OCI-LY3 (cell line): ENCODE data around the gene WSCD2.

Source experiments
- H2AFZ ChIP-seq: fragments of 200-600, 300-600 bp; shearing (Covaris generic); 2 replicates; pipeline ENCODE4 v1.6.0; 2014; ENCODE audit warnings: antibody characterized with exemption, low read depth, low read length
- H3K27ac ChIP-seq: fragments of 200-600, 300-600 bp; sonication (generic); 2 replicates; pipeline ENCODE4 v1.5.1; 2014; ENCODE audit warnings: mild to moderate bottlenecking, low read length, moderate library complexity, mixed read lengths
- H3K27me3 ChIP-seq: fragments of 200-600, 300-600 bp; sonication (generic); 2 replicates; pipeline ENCODE4 v1.6.1; 2014; ENCODE audit warnings: low read depth, low read length, mixed read lengths
- H3K36me3 ChIP-seq: fragments of 200-600, 300-600 bp; sonication (generic); replicated peaks from 2 replicates; pipeline ENCODE3; 2014; ENCODE audit warnings: low read depth, low read length, mixed read lengths
- H3K4me1 ChIP-seq: fragments of 300-600, 200-600 bp; sonication (generic); 2 replicates; pipeline ENCODE4 v1.6.1; 2014; ENCODE audit warnings: low read length, mixed read lengths
- H3K4me2 ChIP-seq: fragments of 200-600, 300-600 bp; sonication (generic); 2 replicates; pipeline ENCODE4 v1.6.1; 2014; ENCODE audit warnings: low read length, mixed read lengths
- H3K4me3 ChIP-seq: fragments of 300-600, 200-600 bp; sonication (generic); 2 replicates; pipeline ENCODE4 v1.5.1; 2014; ENCODE audit warnings: antibody characterized with exemption, mild to moderate bottlenecking, low read length, moderate library complexity
- H3K79me2 ChIP-seq: fragments of 300-600, 200-600 bp; shearing (Covaris generic); 2 replicates; pipeline ENCODE4 v1.6.1; 2014; ENCODE audit warnings: mild to moderate bottlenecking, low read length, mixed read lengths
- H3K9ac ChIP-seq: fragments of 300-600, 200-600 bp; shearing (Covaris generic); 2 replicates; pipeline ENCODE4 v1.6.0; 2014; ENCODE audit warnings: mild to moderate bottlenecking, low read length, moderate library complexity
- H3K9me3 ChIP-seq: fragments of 200-600, 300-600 bp; shearing (Covaris generic); 2 replicates; pipeline ENCODE4 v1.6.1; 2014; ENCODE audit warnings: low read length, mixed read lengths; ENCODE audit not compliant: insufficient read depth
- H4K20me1 ChIP-seq: fragments of 200-600, 300-600 bp; sonication (generic); 2 replicates; pipeline ENCODE4 v1.6.1; 2016; ENCODE audit warnings: low read length, mixed read lengths; ENCODE audit not compliant: insufficient read depth
- EZH2phosphoT487 ChIP-seq: fragments of 200-600 bp; shearing (Covaris generic); IDR thresholded peaks from 2 replicates; pipeline ENCODE4 v1.6.1; 2018; ENCODE audit warnings: antibody characterized with exemption, mixed run types, low read depth
- TF ChIP-seq, protein P1 (sequence below): fragments of 200-600, 300-600 bp; sonication (generic); IDR thresholded peaks from 2 replicates; pipeline ENCODE4 v1.5.1; 2014; ENCODE audit warnings: antibody characterized with exemption, low read length, low read depth

The WSCD2 gene

DNA sequence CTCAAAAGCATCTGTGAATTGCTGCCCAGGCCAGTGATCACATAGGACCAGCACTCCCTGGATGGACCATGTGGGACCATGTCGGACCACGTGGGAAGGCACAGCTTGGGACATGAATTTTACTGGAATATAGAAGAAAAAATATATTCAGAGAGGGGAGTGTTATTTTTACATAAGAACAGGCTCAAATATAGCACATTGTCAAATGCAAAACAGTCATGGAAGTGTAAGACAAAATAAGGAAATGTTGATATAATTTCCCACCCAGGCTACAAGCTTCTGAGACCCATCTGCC is 141.7 kb downstream of the WSCD2 start:
- TF ChIP-seq, protein P1, sequence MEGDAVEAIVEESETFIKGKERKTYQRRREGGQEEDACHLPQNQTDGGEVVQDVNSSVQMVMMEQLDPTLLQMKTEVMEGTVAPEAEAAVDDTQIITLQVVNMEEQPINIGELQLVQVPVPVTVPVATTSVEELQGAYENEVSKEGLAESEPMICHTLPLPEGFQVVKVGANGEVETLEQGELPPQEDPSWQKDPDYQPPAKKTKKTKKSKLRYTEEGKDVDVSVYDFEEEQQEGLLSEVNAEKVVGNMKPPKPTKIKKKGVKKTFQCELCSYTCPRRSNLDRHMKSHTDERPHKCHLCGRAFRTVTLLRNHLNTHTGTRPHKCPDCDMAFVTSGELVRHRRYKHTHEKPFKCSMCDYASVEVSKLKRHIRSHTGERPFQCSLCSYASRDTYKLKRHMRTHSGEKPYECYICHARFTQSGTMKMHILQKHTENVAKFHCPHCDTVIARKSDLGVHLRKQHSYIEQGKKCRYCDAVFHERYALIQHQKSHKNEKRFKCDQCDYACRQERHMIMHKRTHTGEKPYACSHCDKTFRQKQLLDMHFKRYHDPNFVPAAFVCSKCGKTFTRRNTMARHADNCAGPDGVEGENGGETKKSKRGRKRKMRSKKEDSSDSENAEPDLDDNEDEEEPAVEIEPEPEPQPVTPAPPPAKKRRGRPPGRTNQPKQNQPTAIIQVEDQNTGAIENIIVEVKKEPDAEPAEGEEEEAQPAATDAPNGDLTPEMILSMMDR: no peak
- TF ChIP-seq EZH2phosphoT487: no peak
- no peak overlapping the region for H2AFZ ChIP-seq
- no peak overlapping the region for H3K4me3 ChIP-seq
- no peaks in the 10 kb centered on the region for H3K36me3 ChIP-seq
- peaks cover 7% of the 10 kb centered on the region for H3K4me1 ChIP-seq
- no peaks in the 10 kb centered on the region for H3K79me2 ChIP-seq
- H3K27ac ChIP-seq: no peak overlapping the region
- H3K4me2 ChIP-seq: no peak overlapping the region
- H4K20me1 ChIP-seq: 0 out of 2 replicates have a peak, but pooled peaks cover 3% of the 10 kb centered on the region
- no peaks in the 10 kb centered on the region for H3K9me3 ChIP-seq
- H3K9ac ChIP-seq: no peak overlapping the region
- peaks cover 41% of the 10 kb centered on the region for H3K27me3 ChIP-seq

DNA sequence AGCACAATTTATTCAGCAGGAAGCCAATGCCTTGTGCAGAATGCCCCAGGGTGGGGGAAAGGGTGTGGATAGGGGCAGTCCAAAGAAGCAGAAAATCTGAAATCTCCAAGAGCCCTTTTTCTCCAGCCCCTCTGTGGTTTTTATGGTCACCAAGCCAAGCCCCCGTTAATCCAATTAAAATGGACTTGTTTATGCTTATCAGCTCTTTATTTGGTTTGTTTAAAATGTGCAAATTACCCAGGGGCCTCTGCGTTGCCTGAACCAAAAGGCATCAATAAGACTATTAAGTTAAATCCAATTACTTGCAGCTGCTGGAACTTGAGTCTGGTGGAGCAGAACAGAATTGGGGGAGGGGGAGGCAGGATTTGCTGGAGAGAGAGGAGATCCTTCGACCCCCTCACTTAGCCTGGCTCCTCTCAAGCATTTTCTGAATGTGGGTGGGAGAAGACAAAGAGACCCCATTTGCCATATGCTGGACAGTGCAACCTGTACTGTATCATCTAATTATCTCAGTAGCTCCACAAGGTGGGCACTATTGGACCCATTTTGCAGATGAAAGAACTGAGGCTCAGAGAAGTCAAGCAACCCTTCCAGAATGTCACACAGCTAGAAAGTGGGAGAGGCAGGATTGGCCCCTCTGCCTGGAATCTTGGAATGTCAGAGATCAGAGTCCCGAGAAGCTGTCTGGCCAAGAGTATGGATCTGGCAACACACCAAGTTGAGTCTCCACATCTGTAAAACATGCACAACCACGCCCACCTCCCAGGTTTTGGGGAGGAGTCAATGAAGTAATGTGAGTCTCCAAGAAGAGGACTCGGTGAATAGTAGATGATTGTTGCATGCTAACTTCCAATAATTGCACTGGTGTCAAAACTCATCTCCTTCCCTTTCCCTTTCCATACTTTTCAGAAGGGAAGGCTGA is 143.1 kb downstream of the WSCD2 start:
- H2AFZ ChIP-seq: no peak overlapping the region
- no peak overlapping the region for H3K4me2 ChIP-seq
- H3K79me2 ChIP-seq: no peaks in the 10 kb centered on the region
- TF ChIP-seq EZH2phosphoT487: no peak
- TF ChIP-seq, protein P1: no peak
- H3K9ac ChIP-seq: no peak overlapping the region
- no peaks in the 10 kb centered on the region for H3K9me3 ChIP-seq
- peaks cover 29% of the 10 kb centered on the region for H3K27me3 ChIP-seq
- peaks cover 7% of the 10 kb centered on the region for H3K4me1 ChIP-seq
- H4K20me1 ChIP-seq: 0 out of 2 replicates have a peak, but pooled peaks cover 3% of the 10 kb centered on the region
- no peak overlapping the region for H3K27ac ChIP-seq
- no peak overlapping the region for H3K4me3 ChIP-seq
- H3K36me3 ChIP-seq: no peaks in the 10 kb centered on the region

DNA sequence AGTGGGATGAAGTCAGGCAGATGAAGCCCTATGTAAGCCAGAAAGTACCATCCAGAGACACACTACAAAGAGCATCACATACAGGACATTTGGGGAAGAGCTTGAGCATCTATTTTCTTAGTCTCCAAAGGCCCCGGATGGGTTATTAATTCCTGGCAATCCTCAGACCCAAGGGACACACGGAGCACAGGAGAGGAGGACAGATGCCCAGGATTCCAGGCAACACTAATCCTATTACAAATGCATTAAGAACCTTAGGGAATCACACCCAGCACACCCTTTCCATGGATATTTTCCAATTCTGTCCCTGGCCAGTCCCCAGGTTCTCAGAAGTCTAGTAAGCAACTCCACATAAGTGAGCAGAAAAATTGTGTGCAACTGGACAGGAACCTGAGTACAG is 144.1 kb downstream of the WSCD2 start:
- H3K4me2 ChIP-seq: no peak overlapping the region
- no peak overlapping the region for H3K9ac ChIP-seq
- no peak for TF ChIP-seq EZH2phosphoT487
- TF ChIP-seq, protein P1: no peak
- no peak overlapping the region for H3K4me3 ChIP-seq
- H3K4me1 ChIP-seq: peaks cover 5% of the 10 kb centered on the region
- H3K27me3 ChIP-seq: peaks cover 26% of the 10 kb centered on the region; the same call in 1 of the 2 replicates
- H3K79me2 ChIP-seq: no peaks in the 10 kb centered on the region
- H3K36me3 ChIP-seq: no peaks in the 10 kb centered on the region
- H3K9me3 ChIP-seq: no peaks in the 10 kb centered on the region
- H2AFZ ChIP-seq: no peak overlapping the region
- H3K27ac ChIP-seq: no peak overlapping the region
- H4K20me1 ChIP-seq: 0 out of 2 replicates have a peak, but pooled peaks cover 3% of the 10 kb centered on the region

DNA sequence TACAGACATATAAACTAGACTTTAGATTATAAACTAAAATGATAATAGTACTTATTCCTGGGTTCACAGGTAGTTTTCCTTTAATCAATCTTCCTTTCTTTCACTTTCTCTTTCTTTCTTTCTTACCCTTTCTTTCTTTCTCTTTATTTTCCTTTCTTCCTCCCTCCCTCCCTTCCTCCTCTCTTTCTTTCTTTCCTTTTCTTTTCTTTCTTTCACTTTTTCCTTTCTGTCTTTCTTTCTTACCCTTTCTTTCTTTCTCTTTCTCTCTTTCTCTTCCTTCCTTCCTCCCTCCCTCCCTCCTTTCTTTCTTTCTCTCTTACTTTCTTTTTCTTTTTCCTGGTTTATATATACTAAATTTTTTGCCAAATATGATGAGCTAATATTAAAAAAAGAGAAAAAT is 148.5 kb downstream of the WSCD2 start:
- Histone ChIP-seq H3K79me2 (no peaks in the 10 kb centered on the region), H3K9me3 (no peaks in the 10 kb centered on the region), H4K20me1 (0 out of 2 replicates have a peak, but pooled peaks cover 2% of the 10 kb centered on the region), H3K4me3 (no peak overlapping the region), H3K36me3 (no peaks in the 10 kb centered on the region), H2AFZ (no peak overlapping the region), H3K4me1 (no peaks in the 10 kb centered on the region), H3K9ac (no peak overlapping the region), H3K27me3 (peaks cover 57% of the 10 kb centered on the region), H3K27ac (no peak overlapping the region), H3K4me2 (no peak overlapping the region)
- TF ChIP-seq EZH2phosphoT487: no peak
- TF ChIP-seq, protein P1: no peak
